Memory B cell (primary cell): ENCODE results near the gene COBL.

Experiments
- ATAC-seq: fragments of 150-1000 bp; cut with Tn5 transposase; 2 replicates; pipeline ENCODE4 v1.10.0; 2021; ENCODE audit warnings: low read depth, mild to moderate bottlenecking, moderate library complexity
- DNase-seq, 2 donors: peaks; one replicate each; pipeline ENCODE4 v3.0.0; 2022; ENCODE audit warnings: low spot score in 2 of 2
- H3K27ac Mint-ChIP-seq: one replicate; pipeline ENCODE4 v1.8.0; 2022; ENCODE audit warnings: mild to moderate bottlenecking, moderate library complexity, mixed read lengths
- H3K27me3 Mint-ChIP-seq: one replicate; pipeline ENCODE4 v1.8.0; 2022; ENCODE audit warnings: mixed read lengths
- H3K36me3 Mint-ChIP-seq: one replicate; pipeline ENCODE4 v1.8.0; 2022; ENCODE audit warnings: mild to moderate bottlenecking, mixed read lengths
- H3K4me1 Mint-ChIP-seq: one replicate; pipeline ENCODE4 v1.8.0; 2022; ENCODE audit warnings: mixed read lengths
- H3K4me3 Mint-ChIP-seq: one replicate; pipeline ENCODE4 v1.8.0; 2022; ENCODE audit warnings: mild to moderate bottlenecking, moderate library complexity, mixed read lengths
- H3K9me3 Mint-ChIP-seq: one replicate; pipeline ENCODE4 v1.8.0; 2022; ENCODE audit warnings: mixed read lengths

COBL gene

GRCh38 chr7:51253157-51253556, 63.5 kb downstream of the COBL start:
- Mint-ChIP-seq H3K4me3 (no peak overlapping the region), H3K9me3 (no peaks in the 10 kb centered on the region), H3K4me1 (no peaks in the 10 kb centered on the region), H3K27ac (no peak overlapping the region), H3K36me3 (no peaks in the 10 kb centered on the region), H3K27me3 (peaks cover 2% of the 10 kb centered on the region)
- ATAC-seq (no peak), DNase-seq (no peak)

DNA sequence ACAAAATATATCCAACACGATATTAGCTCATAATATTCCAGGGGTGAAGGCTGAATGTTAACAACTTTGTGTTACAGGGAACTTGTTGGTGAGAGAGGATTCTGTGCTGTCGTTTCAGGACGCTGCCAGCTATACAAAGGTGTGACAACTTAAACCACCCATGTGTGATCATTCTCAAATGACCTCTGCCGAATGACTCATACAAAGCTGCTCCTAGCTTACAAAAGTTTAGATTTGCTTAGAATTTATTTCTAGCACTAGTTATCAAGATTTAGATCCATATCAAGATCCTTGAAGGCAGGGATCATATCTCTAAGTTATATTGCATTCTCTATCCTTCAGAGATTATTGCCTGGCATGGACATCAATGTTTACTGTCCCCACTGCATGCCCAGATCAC, 65.3 kb downstream of the COBL start:
- H3K9me3 Mint-ChIP-seq = no peaks in the 10 kb centered on the region
- H3K4me3 Mint-ChIP-seq = no peak overlapping the region
- no peaks in the 10 kb centered on the region for H3K36me3 Mint-ChIP-seq
- H3K27ac Mint-ChIP-seq = no peak overlapping the region
- DNase-seq = no peak
- no peaks in the 10 kb centered on the region for H3K4me1 Mint-ChIP-seq
- peaks cover 2% of the 10 kb centered on the region for H3K27me3 Mint-ChIP-seq
- no peak for ATAC-seq

DNA sequence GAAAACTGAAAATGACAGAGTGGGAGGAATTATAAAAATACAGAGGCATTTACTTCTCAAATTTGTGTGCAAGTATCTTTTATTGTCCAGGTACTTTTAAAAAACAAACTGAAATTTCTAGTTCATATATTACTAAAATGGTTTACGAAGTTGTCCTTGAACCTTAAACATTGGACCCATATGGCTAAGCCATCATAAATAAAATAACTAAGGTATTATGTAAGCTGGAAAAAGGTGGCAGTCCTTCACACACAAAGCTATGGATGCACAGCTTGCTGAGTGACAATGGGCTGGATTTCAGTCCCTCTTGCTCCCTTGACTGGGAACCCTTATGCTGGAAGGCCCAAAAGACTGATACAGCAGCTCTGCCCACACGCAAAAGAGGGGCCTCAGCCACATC, 66.1 kb downstream of the COBL start:
- H3K9me3 Mint-ChIP-seq = no peaks in the 10 kb centered on the region

GRCh38 chr7:51249991-51250390, 66.6 kb downstream of the COBL start:
- no peak for ATAC-seq

More for the DNA sequence above, 66.1 kb downstream of the COBL start:
- ATAC-seq (no peak), DNase-seq (no peak)
- Mint-ChIP-seq H3K4me3 (no peak overlapping the region), H3K27me3 (peaks cover 2% of the 10 kb centered on the region), H3K4me1 (no peaks in the 10 kb centered on the region), H3K36me3 (no peaks in the 10 kb centered on the region), H3K27ac (no peak overlapping the region)

DNA sequence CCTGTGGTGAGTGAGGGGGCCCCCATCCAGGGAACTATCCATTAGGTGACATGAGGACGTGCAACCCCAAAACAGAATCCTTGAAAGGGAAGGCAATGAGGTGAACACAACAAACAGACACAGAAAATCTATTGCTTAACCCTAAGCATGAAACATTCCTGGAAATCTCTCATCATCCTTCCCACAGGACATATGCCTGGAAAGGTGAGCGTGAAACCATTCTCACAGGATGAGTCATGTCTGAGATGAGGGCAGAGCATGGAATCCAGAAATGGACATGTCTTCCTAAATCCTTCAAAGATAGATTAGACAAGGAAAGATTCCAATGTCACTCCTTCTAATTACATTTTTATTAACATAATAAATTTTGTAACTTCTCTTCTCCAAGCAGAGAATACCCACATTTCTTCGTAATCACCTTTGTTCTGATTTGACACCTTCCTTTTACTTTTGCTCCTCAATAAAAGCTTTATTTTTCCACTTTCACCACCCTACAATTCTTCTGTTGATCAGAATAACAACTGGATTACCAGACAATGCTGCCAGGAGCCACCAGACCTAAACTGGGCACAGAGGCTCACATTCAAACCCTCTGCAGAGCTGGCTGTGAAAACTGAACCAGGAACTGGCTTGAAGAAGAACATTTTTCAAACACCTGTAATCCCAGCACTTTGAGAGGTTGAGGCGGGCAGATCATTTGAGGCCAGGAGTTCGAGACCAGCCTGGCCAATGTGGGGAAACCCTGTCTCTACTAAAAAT, 67.2 kb downstream of the COBL start:
- Mint-ChIP-seq H3K27me3 (peaks cover under 1% of the 10 kb centered on the region), H3K9me3 (no peaks in the 10 kb centered on the region), H3K27ac (no peak overlapping the region), H3K36me3 (no peaks in the 10 kb centered on the region), H3K4me1 (no peaks in the 10 kb centered on the region), H3K4me3 (no peak overlapping the region)
- ATAC-seq (no peak), DNase-seq (no peak)

More at GRCh38 chr7:51249991-51250390, 66.6 kb downstream of the COBL start:
- DNase-seq = no peak
- Mint-ChIP-seq H3K27ac (no peak overlapping the region), H3K27me3 (peaks cover 2% of the 10 kb centered on the region), H3K36me3 (no peaks in the 10 kb centered on the region), H3K4me3 (no peak overlapping the region), H3K9me3 (no peaks in the 10 kb centered on the region), H3K4me1 (no peaks in the 10 kb centered on the region)

DNA sequence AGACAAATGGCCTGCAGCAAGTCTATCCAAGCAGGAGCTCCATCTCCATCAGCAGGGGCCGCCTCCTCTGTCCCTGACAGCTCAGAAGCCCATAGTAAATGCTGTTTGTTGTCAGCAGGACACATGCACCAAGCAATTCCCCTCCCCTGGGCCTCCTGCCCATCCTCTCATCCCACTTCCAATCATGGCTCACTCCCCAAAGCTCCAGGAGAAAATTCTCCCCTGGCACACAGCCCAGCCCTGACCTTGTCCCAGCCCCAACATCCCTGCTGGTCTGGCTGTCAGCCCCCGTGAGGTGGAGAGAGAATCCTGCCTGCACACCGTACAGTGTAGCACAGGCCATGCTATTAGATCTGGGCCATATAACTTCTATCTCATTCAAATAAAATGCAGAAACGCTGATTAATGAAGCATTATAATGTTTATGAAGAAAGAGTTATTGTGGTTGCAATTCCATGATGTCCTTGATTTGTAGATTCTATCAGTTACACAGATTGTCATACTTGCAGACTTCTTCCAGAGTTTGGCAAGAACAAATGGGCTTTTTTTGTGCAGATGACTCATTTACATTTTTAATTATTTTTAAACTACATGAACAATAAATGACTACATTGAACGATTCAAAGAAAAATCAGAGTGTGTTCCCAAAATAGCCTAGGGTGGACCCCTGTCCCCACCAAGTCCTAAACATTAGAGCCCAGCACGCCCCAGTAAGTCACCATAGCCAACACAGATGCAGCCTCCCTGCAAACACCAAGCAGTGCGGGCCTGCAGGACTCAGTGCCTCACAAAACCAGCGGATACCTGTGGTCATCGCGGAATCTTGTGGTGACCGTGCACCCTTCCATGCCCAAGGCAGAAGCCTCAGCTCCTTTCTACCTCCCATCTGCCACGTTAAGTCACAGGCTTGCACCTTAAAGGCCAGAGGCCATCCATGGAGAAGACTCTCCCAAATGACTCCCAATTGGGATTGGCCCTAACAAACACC, 70.1 kb downstream of the COBL start:
- no peaks in the 10 kb centered on the region for H3K36me3 Mint-ChIP-seq
- no peaks in the 10 kb centered on the region for H3K4me1 Mint-ChIP-seq
- DNase-seq (no peak), ATAC-seq (no peak)
- no peak overlapping the region for H3K27ac Mint-ChIP-seq
- no peaks in the 10 kb centered on the region for H3K9me3 Mint-ChIP-seq
- H3K4me3 Mint-ChIP-seq = no peak overlapping the region
- H3K27me3 Mint-ChIP-seq = no peaks in the 10 kb centered on the region

GRCh38 chr7:51244885-51245284, 71.7 kb downstream of the COBL start:
- Mint-ChIP-seq H3K4me1 (no peaks in the 10 kb centered on the region), H3K27me3 (no peaks in the 10 kb centered on the region), H3K4me3 (no peak overlapping the region), H3K27ac (no peak overlapping the region), H3K9me3 (no peaks in the 10 kb centered on the region), H3K36me3 (no peaks in the 10 kb centered on the region)
- ATAC-seq (no peak), DNase-seq (no peak)

DNA sequence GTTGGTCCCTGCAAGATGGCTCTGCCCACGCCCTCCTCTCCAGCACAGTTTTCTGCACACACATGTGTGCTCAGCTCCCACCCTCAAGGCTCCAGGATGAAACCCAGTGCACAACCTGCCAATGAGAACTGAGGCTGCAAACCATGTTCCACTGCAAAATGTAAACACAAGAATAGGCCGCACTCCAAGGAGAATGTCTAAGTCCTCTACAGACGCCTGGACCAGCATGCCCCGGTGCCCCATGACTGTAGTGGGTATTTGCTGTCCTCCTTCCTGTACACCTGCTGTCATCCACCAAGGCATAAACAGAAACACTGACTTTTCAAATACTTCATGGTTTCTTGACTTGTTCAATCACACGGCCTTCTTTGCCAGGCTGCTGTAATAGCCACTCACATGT, 72.6 kb downstream of the COBL start:
- Mint-ChIP-seq H3K9me3 (no peaks in the 10 kb centered on the region), H3K27ac (no peak overlapping the region), H3K4me1 (no peaks in the 10 kb centered on the region), H3K36me3 (no peaks in the 10 kb centered on the region), H3K4me3 (no peak overlapping the region), H3K27me3 (no peaks in the 10 kb centered on the region)
- DNase-seq (no peak), ATAC-seq (no peak)

DNA sequence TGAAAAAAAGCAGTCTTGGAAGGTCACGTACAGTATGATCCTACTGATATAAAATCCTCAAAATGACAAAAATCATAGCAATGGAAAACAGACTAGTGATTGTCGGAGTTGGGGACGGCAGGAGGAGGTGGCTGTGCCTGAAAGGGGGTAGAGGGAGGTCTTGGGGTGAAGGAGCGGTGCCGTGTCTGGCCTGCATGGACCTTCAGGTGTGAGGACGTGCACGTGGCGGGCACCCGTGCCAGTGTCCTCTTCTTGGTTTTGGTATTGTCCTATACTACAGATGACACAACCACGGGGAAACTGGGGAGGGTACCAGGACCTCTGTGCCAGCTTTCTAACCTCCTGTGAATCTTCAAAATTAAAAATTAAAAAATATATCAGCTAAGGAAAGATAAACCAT, 73.0 kb downstream of the COBL start:
- ATAC-seq = no peak

GRCh38 chr7:51242881-51243518, 73.6 kb downstream of the COBL start:
- Mint-ChIP-seq H3K9me3 (no peaks in the 10 kb centered on the region), H3K36me3 (no peaks in the 10 kb centered on the region), H3K27me3 (no peaks in the 10 kb centered on the region), H3K4me1 (no peaks in the 10 kb centered on the region), H3K27ac (no peak overlapping the region), H3K4me3 (no peak overlapping the region)
- ATAC-seq (no peak), DNase-seq (no peak)

More for the DNA sequence above, 73.0 kb downstream of the COBL start:
- DNase-seq = no peak
- H3K4me1 Mint-ChIP-seq = no peaks in the 10 kb centered on the region
- no peak overlapping the region for H3K4me3 Mint-ChIP-seq
- H3K27me3 Mint-ChIP-seq = no peaks in the 10 kb centered on the region
- no peaks in the 10 kb centered on the region for H3K9me3 Mint-ChIP-seq
- no peaks in the 10 kb centered on the region for H3K36me3 Mint-ChIP-seq
- H3K27ac Mint-ChIP-seq = no peak overlapping the region

GRCh38 chr7:51242007-51242691, 74.5 kb downstream of the COBL start:
- H3K36me3 Mint-ChIP-seq = no peaks in the 10 kb centered on the region
- ATAC-seq = no peak
- no peaks in the 10 kb centered on the region for H3K9me3 Mint-ChIP-seq
- H3K4me1 Mint-ChIP-seq = no peaks in the 10 kb centered on the region
- no peaks in the 10 kb centered on the region for H3K27me3 Mint-ChIP-seq
- H3K4me3 Mint-ChIP-seq = no peak overlapping the region
- H3K27ac Mint-ChIP-seq = no peak overlapping the region
- no peak for DNase-seq

DNA sequence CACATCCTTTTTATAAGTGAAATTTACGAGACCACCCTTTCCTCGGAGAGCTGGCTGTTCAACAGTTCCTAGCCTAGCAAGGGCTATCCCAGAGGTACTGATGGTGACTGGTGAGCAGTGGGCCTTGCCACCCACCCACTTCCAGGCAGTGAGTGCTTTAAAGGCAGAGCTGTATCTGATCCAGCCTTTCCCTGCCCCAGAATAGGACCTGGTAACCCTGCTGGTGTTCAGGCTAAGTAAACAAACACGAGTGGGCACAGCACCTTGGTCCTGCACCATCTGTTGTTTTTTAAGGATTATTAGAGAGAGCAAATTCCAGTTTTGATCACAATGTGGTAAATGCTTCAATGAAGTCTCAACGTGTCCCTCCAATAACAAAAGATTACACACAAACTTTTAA, 75.7 kb downstream of the COBL start:
- no peaks in the 10 kb centered on the region for H3K4me1 Mint-ChIP-seq
- no peaks in the 10 kb centered on the region for H3K9me3 Mint-ChIP-seq
- ATAC-seq (no peak), DNase-seq (no peak)
- H3K4me3 Mint-ChIP-seq = no peak overlapping the region
- H3K36me3 Mint-ChIP-seq = no peaks in the 10 kb centered on the region
- H3K27me3 Mint-ChIP-seq = no peaks in the 10 kb centered on the region
- H3K27ac Mint-ChIP-seq = no peak overlapping the region

GRCh38 chr7:51239691-51240090, 76.9 kb downstream of the COBL start:
- DNase-seq (no peak), ATAC-seq (no peak)
- no peak overlapping the region for H3K4me3 Mint-ChIP-seq
- no peaks in the 10 kb centered on the region for H3K36me3 Mint-ChIP-seq
- H3K4me1 Mint-ChIP-seq = no peaks in the 10 kb centered on the region
- H3K27ac Mint-ChIP-seq = no peak overlapping the region
- H3K9me3 Mint-ChIP-seq = no peaks in the 10 kb centered on the region
- no peaks in the 10 kb centered on the region for H3K27me3 Mint-ChIP-seq
